GM19395 (cell line): ENCODE data around the gene WDR7.

ENCODE experiments used
- ATAC-seq: cut with Tn5 transposase; IDR thresholded peaks from one replicate; pipeline ENCODE4 v1.9.1; 2021; ENCODE audit warnings: mild to moderate bottlenecking, moderate library complexity; ENCODE audit not compliant: unreplicated experiment

Gene WDR7

GRCh38 chr18:56650944-56651770 is at the start of gene WDR7:
Gene WDR7 (plus strand): TSS chr18:56651359. CDS start chr18:56672516, 21,157 bp downstream.
- peak; percentile 97 for ATAC-seq

GRCh38 chr18:56606618-56607017 is 44.5 kb upstream of the WDR7 start:
- ATAC-seq, result no peak

GRCh38 chr18:56615738-56616520 is 35.2 kb upstream of the WDR7 start:
- peak; percentile 56 for ATAC-seq

- ATAC-seq, result no peak
Measured at GRCh38 chr18:56627991-56628390, 23.2 kb upstream of the WDR7 start.

GRCh38 chr18:56632070-56633022 is 18.8 kb upstream of the WDR7 start:
- ATAC-seq, result no peak

- ATAC-seq, result no peak
Measured at GRCh38 chr18:56635007-56635406, 16.2 kb upstream of the WDR7 start.

- ATAC-seq, result no peak
Measured at GRCh38 chr18:56637176-56637575, 14.0 kb upstream of the WDR7 start.

GRCh38 chr18:56637711-56638231 is 13.4 kb upstream of the WDR7 start:
- ATAC-seq, result peak; percentile 23

- peak; percentile 92 for ATAC-seq
Measured at GRCh38 chr18:56638232-56639103, 12.7 kb upstream of the WDR7 start, which contains the start of gene TXNL1. Gene TXNL1 (minus strand): TSS chr18:56638592. CDS start chr18:56638440, 152 bp downstream.

GRCh38 chr18:56639104-56639381 is 12.1 kb upstream of the WDR7 start:
- no peak for ATAC-seq

GRCh38 chr18:56639571-56639970 is 11.6 kb upstream of the WDR7 start:
- no peak for ATAC-seq

- ATAC-seq, result no peak
Measured at GRCh38 chr18:56641714-56642337, 9.3 kb upstream of the WDR7 start.

- ATAC-seq, result no peak
Measured at GRCh38 chr18:56643381-56643780, 7.8 kb upstream of the WDR7 start.

- no peak for ATAC-seq
Measured at GRCh38 chr18:56645415-56646016, 5.6 kb upstream of the WDR7 start.

- no peak for ATAC-seq
Measured at GRCh38 chr18:56647071-56647470, 4.1 kb upstream of the WDR7 start.

- no peak for ATAC-seq
Measured at GRCh38 chr18:56647951-56648893, 2.9 kb upstream of the WDR7 start.

- ATAC-seq, result no peak
Measured at GRCh38 chr18:56649996-56650395, 1.2 kb upstream of the WDR7 start.

GRCh38 chr18:56651771-56652092 is 573 bp downstream of the WDR7 start:
- ATAC-seq, result no peak
